Thyroid gland (tissue), 4 donors: ENCODE measurements around the gene MTMR8.

Source experiments
- CTCF ChIP-seq, 6 experiments: fragments of 200-600 bp in 3 of 6; fragments of 450-650 bp in 3 of 6; sonication (generic) in 3 of 6; IDR thresholded peaks; one replicate each; pipeline ENCODE4 v1.5.1; 2016 to 2019; ENCODE audit warnings: antibody characterized with exemption in 6 of 6, mild to moderate bottlenecking in 2 of 6, inconsistent platforms in 1 of 6, moderate library complexity in 1 of 6
- POLR2A ChIP-seq, 2 donors: fragments of 450-650 bp; IDR thresholded peaks; one replicate each; pipeline ENCODE4 v1.6.1; 2017; ENCODE audit warnings: antibody characterized with exemption in 2 of 2, mild to moderate bottlenecking in 2 of 2, moderate library complexity in 1 of 2

GRCh38 chrX:64291123-64291522 lies 104.1 kb downstream of the MTMR8 start:
- TF ChIP-seq CTCF (IDR thresholded peaks at IDR 0.05), result no peak
- TF ChIP-seq POLR2A (IDR thresholded peaks at IDR 0.05), result no peak
